ENCODE results near the gene CIAO2B. TPM values are rescaled to one million over a fixed set of nuclear protein-coding genes. Genes with fewer than 3 reads are reported as not detected.

CIAO2B gene
- total RNA-seq, 1 donor from 2014 or later, result 129 TPM

DNA sequence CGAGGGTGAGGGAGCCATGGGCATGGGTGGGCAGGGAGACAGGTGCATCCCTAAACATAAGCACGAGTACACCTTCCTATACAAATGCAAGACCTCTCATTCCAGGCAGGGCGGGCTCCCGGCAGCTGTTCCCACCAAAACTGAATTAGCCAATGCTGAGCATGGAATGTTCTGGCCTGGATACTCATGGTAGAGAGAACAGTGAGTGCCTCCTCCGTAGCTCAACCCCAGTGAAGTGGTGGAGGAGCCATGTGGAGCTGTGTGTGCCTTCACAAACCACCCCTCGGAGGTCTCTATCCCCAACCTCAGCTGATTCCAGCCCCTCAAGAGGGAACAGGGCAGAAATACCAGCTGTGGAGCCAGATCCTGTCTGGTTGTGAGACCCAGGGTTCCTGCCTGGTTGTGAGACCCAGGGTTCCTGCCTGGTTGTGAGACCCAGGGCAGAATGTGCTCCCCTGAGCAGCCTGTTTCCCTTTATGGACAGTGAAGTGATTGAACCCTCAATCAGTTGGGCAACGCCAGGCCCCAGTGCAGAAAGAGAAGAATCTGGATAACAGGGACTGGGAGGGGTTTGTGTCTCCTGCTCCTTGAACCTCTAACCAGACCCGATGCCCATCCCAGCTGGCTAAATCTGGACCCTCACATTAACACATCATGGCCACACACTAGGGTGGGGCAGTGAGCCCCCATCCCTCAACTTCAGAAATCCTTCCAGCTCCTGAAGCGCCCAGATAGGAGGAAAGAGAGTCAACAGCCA lies 13.1 kb downstream of the CIAO2B start:
- DNase-seq (ENCODE audit: low read depth), result peak; percentile 38

DNA sequence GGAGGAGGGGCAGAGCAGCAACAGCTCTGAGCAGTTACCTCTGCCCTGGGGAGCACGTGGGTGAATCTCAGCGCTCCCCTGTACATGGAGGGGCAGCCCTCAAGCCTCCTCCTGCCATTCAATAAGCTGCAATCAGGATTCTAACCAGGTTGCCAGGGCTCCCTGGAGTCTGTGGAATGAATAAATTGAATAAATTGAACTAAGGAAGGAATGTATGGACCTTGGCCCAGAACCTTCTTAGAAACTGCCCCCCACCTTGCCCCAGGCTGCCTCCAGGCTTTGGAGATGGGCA lies 14.0 kb downstream of the CIAO2B start:
- no peak for DNase-seq (ENCODE audit: low read depth)

DNA sequence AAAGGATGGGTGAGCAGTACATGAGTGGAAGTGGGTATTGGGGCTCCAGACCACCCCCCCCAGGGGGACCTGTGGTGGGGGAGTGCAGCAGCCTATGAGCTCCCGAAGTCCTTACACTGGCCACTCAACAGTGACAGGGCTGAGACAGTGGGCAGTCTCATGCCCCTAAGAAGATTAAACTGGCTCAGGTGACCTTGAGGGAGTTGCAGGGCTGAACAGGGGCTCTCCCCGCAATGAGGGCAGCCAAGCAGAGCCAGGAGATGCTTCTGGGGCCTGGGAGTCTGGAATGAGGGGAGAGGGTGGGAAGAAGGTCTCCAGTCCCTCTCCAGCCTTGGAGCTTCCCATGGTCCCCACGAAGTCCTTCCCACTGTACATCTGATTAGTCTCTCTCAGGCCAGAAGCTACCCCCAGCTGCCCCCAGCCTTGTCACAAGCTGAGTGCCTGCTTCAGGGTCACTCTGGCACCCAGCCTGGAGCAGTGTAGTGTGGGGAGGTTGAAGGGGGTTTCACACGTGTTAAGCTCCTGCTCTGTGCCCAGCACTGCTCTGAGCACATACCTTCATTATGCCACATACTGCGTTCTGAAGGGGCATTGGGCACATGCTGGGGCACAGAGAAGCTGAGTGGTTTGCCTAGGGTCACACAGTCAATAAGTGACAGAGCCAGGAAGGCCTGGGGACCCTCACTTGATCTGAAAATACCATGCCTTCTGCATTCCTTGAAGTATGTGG lies 14.5 kb downstream of the CIAO2B start:
- peak; percentile 47 for DNase-seq (ENCODE audit: low read depth)

DNA sequence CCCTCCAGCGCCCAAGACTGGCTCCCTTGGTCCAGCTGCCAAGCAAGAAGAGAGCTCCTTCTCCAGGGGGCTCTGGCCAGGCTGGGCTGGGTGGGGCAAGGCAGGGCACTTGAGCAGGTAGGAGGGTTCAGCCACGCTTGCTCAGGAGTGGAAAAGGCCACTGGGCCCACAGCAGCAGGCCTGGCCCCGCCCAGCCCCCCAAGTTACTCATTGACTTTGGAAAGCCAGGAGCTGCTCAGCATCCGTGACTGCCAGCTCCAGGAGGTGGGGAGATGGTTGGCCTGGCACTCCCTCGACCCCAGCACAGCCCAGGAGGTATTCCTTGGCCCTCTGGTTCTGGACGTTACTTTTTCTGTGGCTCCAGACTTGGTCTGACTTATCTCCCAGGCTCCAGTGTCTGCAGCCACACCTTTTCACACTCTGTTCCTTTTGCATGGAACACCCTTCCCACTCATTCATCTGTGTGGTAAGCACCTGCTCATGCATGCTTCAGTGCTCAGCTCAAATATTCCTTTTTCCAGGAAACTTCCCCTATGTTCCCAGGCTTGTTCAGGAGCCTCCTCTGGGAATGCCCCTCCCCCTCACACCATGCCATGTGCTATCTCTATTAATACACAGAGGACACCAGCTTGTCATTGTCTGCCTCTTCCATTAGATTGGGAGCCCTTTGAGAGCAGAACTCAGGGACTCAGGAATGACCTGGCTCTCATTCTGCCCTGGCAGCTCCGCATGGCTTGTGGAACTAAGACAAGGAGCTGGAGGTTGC lies 15.2 kb downstream of the CIAO2B start, which contains the start of gene CDH16:
Gene CDH16 (minus strand): TSS at position 83 of the 766 bp plus-strand sequence. CDS start 820 bp downstream, outside the sequence.
- DNase-seq (ENCODE audit: low read depth), result peak; percentile 98

DNA sequence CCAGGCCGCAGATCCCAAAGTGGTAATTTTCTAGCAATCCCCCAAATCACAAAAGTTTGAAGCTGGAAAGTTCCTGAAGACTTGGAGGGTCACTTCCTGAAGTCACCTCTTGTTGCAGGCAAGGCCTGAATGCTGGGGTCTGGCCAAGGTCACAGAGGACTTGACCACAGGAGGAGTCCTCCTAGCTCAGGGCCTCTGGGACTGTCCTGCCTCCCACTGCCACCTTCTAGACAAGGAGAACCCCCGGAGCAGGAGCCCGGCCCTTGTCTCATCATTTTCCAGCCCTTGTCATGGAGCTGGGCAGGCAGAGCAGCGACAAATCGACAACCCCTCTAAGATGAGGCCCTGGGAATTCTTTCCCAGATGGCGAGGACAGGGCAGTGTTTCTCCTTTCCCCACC lies 15.8 kb downstream of the CIAO2B start:
- DNase-seq (ENCODE audit: low read depth), result no peak

DNA sequence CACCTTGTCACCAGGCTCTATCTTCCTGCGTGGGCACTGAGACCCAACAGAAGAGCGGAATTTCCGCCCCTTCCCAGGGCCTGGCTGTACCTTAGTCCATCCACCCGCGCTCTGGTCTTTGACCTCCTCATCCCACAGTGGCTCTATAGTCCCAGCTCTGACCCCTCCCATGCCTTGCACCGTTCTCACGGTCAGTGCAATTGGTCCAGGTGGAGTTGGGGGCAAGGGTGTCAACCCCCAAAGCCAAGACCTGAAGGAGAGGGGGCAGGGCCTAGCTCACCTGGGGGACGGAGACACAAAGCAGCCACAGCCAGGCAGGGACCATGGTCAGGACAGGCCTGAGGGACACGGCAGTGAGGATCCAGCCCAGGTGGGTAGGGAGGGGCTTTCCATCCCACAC lies 16.5 kb downstream of the CIAO2B start:
- DNase-seq (ENCODE audit: low read depth), result no peak

DNA sequence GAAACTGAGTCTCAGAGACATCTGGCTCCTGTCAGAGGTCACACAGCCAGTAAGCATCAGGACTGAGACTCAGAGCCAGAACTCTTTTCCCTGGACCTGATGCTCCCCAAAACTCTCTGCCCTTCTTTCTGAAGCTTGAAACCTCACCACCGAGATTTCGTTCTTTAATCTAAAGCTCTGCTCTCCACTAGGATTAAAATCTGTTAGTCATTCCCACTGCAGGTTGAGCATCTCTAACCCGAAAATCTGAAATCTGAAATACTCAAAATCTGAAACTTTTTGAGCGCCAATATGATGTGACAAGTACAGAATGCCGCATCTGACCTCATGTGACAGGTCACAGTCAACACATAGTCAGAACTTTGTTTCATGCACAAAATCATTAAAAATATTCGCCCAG lies 17.7 kb downstream of the CIAO2B start:
- no peak for DNase-seq (ENCODE audit: low read depth)

DNA sequence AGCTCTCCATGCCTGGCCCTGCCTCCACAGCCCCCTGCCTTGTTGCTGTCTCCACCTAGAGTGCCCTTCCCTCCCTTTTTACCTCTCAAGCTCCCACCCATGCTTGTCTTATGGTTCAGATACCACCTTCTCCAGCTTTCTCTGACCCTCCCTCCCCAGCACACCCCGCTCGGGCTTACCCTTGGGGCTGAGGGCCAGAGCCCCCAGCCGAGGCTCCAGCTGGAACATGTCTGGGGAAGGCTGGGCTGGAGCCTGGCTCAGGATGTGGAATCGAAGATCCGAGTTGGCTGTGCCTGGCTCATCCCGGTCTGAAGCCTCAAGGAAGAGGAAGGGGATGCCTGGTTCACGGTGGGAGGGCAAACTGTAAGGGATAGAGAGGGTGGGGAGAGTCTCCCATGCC lies 19.2 kb downstream of the CIAO2B start:
- no peak for DNase-seq (ENCODE audit: low read depth)

DNA sequence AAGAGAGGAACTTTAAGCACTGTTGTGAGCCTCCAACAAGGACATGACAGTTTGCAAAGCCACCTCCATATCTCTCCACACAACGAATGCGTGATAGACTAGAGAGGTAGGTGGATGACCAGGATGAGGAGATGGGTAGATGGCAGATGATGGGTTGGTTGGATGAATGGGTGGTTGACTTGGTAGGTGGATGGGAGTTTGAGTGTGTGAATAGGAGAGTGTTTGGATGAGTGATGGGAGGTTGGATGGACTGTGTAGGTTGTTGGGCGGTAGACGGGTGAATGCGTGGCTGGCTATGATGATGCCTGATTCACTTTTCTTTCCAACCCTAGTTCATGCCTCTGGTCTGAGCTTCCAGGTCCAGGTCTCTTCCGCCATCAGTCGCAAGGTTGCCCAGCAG lies 19.7 kb downstream of the CIAO2B start:
- no peak for DNase-seq (ENCODE audit: low read depth)

DNA sequence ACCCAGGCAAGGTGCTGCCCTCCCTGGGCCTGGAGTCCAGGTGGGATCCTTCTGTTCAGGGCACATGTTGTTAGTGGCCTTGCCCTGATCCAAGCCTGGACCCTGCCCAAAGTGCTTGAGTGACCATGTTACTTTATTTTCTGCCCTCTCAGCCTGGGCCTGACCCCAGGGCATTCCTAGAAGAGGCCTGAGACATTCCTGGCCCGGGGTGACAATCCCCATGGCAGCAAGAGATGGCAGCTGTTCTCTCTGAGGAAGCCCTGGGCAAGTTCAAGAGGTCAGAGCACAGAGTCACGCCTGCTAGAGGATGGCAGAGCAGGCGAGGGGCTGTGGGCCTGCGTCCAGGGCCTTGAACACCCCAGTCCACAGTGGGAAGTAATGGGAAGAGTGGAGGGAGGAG lies 20.5 kb downstream of the CIAO2B start:
- DNase-seq (ENCODE audit: low read depth), result no peak

DNA sequence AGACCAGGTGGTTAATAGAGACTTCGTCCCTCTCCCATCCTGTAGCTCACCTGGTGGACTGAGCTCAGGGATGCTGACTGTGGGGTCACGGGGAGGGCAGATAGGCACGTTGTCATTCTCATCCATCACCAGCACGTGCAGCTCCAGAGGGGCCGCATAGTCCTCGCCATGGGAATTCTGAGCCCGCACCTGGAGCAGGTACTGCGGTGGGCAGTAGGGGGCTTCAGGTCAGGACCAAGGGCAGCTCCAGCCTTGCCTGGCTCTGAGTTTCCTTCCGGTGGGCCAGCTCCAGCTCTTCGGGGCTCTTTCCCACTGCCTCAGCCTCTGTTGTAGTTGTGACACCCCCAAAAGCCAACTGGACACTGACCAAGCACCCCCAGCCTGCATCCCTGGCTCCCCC lies 21.1 kb downstream of the CIAO2B start:
- no peak for DNase-seq (ENCODE audit: low read depth)

DNA sequence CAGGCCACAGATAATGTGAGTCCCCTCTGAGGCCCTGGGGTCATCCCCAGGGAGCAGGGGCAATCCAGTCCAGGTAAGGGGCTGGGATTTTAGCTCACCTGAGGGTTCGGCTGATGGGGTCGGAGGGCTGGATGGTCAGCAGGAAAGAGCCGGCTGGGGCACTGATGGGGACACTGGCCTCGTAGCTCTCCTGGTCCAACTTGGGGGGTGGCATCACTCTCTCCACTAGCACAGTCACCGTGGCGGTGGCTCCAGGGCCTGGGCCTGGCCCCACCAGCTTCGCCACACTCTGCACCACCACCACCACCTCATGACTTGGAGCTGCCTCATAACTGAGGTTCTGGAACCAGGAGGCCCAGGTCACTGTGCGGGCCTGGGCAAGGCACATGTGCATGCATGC lies 22.4 kb downstream of the CIAO2B start:
- no peak for DNase-seq (ENCODE audit: low read depth)

DNA sequence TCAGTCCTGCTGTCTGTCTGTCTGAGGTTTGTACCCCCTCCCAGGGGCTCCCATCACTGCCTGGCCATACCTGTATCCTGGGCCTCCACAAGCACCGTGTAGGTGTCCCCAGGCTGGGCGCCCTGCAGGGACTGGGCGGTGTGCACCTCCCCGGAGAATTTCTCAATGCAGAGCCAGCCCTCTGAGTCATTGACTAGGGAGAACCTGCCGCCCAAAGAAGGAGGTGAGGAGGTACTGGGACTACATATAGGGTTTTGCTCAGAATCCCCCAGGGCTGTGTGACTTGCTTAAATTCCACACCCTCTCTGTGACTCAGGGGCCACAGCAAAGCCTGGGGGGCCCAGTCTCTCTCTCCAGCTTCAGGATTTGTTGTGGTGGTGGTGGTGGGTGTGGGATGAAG lies 23.1 kb downstream of the CIAO2B start:
- no peak for DNase-seq (ENCODE audit: low read depth)

DNA sequence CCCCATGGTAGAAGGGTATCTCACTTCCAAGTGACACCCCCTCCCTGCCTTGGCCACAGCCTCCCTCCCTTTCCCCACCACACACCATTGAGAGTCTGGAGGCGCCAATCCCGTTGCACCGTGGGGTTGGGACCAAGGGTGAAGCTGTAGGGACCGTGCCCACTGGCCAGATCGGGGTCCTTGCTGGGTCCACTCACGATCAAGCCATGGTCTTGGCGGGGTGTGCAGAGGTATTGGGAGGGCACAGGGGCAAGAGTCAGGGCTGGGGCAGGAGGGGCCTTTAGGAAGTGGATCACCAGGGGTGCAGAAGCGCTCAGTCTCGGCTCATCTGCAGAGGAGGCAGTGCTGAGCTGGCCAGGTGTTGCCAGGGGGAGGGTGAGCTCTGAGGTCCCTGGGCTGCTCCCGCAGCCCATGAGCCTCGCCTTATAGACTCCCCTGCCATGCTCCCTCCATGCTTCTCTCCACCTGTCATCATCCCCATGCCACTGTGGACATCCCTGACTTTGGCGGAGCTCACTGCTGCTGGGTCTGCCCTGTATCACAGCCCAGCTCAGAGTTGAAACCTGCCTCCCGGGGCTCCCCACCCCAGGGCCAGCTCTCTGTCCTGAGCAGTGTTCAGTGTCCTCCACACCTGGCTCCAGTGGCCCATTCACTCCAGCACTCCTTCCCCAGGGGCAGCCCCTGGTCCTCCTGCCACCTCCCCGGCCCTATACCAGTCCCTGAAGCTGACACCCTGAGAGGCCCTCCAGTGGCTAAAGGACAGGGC lies 23.8 kb downstream of the CIAO2B start:
- no peak for DNase-seq (ENCODE audit: low read depth)

DNA sequence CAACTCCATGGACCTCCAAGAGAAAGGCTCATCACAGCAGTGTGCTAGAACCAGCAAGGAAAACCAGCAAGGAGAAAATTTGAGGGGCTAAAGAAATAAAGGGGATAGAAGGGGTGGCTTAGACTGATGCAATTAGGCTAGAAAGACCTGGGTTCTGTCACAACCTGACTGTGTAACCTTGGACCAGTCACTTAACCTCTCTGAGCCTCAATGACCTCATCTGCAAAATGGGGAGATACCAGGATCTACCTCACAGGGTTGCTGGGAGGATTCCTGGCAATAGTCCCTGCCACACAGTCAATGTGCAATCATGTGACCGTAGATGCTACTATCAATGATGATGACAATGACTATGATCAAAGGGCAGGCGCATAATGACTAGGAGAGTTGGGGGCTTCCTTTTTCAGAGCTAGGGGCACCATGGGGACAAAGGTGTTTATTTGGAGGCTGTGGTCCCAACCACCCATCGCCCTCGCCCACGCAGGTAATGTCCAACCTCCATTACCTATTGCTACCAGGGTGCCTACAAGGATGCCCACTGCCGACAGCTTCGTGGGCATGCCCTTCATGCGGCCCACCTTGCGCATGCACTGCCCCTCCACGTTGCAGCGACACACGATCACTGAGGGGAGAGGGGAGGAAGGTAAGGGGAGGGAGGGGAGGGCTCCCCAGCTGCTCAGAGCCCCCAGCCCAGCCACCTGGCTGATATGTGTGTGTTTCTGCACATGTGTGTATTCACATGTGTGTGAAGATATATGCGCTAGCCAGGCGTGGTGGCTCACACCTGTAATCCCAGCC lies 25.2 kb downstream of the CIAO2B start:
- no peak for DNase-seq (ENCODE audit: low read depth)

DNA sequence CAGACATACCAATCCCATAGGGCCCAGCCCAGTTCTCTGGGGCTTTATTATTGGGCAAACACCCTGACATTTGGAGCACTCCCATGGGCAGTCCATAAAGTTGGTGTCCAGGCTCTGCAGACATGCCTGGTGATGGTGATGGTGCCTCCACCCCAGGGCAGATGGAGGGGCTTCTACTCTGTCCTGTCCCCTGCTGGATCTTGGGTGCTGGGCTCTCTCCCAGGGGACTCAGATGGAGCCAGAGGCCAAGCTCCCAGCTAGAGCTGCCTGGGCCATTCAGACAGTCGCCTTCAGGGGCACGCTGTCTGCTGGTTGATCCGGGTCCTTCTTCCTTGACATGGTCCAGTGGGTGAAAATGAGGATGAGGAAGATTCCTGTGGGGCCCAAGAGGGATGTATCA lies 26.1 kb downstream of the CIAO2B start:
- DNase-seq (ENCODE audit: low read depth), result no peak

DNA sequence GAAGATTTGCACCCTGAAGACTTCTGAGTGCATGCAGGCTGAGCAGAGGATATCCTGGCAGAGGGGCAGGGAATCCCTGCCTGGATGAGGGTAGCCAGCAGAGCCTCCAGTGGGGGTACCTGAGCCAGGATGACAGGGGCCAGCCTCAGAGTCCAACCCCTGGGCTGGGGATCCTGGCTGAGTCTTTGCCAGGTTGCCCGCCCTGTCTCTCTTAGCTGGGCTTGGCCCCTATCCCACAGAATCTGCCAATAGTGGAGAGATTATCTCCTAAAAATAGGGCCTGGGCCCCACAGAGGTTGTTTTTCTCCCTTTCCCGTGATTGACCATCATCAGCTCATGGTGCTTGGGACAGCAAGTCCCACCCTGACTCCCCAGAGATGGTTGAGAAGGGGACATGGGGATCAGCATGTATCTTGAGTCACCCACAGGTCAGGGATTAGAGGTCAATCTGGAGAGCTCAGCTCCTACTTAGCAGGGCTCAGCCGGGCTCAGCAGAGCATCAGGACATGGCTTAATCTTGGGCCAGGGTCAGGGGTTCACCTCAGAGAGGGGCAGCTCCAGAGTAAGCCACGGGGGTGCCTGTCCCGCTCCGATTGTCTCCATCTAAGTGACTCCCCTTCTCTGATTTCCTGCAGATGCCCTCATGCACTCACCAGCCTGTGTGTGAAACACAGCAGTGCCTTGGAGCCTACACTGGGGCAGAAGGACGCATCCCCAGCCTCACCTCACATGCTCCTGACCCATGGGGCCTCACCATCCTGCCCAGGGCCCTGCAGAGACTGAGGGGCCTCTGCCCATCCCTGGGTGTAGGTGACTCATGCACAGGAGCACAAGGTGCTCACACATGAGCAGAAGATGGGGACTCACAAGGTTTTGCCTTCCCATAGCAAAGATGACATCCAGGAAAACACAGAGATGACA lies 27.0 kb downstream of the CIAO2B start:
- DNase-seq (ENCODE audit: low read depth), result no peak

DNA sequence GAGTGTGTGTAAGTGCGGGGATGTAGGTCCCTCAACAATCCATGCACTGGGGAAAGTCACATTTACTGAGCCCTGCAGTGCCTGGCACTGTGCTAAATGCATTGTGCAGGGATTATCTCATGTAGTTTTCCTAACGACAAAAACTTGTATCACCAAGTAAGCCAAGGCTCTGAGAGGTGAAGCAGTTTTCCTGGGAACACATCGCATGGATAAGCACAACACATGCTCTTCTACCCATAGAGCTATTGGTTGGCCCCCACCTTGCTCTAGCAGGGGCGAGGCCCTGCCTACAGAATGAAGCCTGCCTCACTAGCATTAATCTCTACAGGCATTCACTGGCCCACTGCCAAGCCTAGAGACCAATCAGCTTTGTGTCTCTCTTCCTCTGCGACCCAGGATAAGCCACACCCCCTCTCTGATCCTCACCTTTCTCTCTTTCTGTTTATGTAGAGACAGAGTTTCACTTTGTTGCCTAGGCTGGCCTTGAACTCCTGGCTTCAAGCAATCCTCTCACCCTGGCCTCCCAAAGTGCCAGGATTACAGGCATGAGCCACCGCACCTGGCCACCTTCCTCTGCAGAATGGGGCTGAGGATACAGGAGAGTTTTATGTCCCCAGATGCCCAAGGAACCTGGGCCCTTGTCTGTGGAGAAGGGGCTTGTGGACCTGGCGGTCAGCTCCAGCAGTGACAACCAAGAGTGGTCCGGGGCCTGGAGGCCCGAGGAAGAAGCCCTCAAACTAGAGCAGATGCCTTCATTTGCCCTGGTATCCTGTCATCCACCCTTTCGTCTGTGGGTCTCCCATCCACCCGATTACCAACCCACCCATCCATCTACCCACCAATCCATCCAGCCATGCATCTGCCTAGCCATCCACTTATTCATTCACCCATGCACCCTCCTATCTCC lies 28.3 kb downstream of the CIAO2B start:
- peak; percentile 71 for DNase-seq (ENCODE audit: low read depth)
